ACC112 (cell line): Measurements from ENCODE around the gene PRDM13.
"Not testable (repeated sequence)": the region's sequence is repeated elsewhere in the genome, so short reads cannot be mapped to it uniquely, and the experiment has no call there.

ENCODE experiments used
- H2AFZ ChIP-seq: fragments of 200-600 bp; sonication (generic); one replicate; pipeline ENCODE4 v1.6.0; 2017; ENCODE audit warnings: antibody characterized with exemption, low read length; ENCODE audit not compliant: unreplicated experiment
- H3K27ac ChIP-seq: fragments of 200-600 bp; sonication (generic); 2 replicates; pipeline ENCODE4 v1.5.1; 2014; ENCODE audit warnings: low read depth, mild to moderate bottlenecking, antibody characterized with exemption, low read length, moderate library complexity
- H3K27me3 ChIP-seq: fragments of 200-600 bp; sonication (generic); 2 replicates; pipeline ENCODE4 v1.6.1; 2014; ENCODE audit warnings: mild to moderate bottlenecking, antibody characterized with exemption, low read length, moderate library complexity, mixed read lengths; ENCODE audit not compliant: insufficient read depth
- H3K36me3 ChIP-seq: fragments of 200-600 bp; sonication (generic); 2 replicates; pipeline ENCODE4 v1.6.1; 2016; ENCODE audit warnings: mild to moderate bottlenecking, antibody characterized with exemption, low read length, moderate library complexity, mixed read lengths; ENCODE audit not compliant: insufficient read depth
- H3K4me1 ChIP-seq: fragments of 200-600 bp; sonication (generic); one replicate; pipeline ENCODE4 v1.6.1; 2016; ENCODE audit warnings: low read length, mixed read lengths; ENCODE audit not compliant: insufficient read depth, unreplicated experiment, control insufficient read depth
- H3K4me3 ChIP-seq: fragments of 200-600 bp; sonication (generic); 2 replicates; pipeline ENCODE4 v1.5.1; 2014; ENCODE audit warnings: mild to moderate bottlenecking, low read depth, low read length
- H3K79me2 ChIP-seq: fragments of 200-600 bp; sonication (generic); one replicate; pipeline ENCODE4 v1.6.0; 2016; ENCODE audit warnings: low read length; ENCODE audit not compliant: control insufficient read depth, unreplicated experiment, insufficient read depth

Gene PRDM13

DNA sequence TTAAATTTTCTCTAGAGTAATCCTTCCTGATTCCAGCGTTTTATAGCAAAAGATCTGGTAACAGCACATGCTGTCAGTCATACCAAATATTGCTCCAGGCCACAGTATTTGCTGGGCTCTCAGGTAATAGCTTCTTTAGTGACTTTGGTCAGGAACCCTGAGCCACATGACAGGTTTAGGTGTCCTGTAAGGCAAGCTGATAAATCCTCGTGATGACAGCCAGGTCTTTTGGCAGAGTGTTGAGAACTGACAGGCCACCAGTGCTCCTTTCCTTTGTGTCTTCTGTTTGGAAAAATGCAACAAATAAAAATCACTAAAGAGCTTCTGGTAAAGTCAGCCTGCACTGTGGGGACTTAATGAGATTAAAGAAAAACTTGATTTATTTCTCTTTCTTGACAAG, 34.6 kb downstream of the PRDM13 start:
- Histone ChIP-seq H3K4me1 (no peaks in the 10 kb centered on the region), H3K79me2 (no peaks in the 10 kb centered on the region), H3K36me3 (no peaks in the 10 kb centered on the region)

DNA sequence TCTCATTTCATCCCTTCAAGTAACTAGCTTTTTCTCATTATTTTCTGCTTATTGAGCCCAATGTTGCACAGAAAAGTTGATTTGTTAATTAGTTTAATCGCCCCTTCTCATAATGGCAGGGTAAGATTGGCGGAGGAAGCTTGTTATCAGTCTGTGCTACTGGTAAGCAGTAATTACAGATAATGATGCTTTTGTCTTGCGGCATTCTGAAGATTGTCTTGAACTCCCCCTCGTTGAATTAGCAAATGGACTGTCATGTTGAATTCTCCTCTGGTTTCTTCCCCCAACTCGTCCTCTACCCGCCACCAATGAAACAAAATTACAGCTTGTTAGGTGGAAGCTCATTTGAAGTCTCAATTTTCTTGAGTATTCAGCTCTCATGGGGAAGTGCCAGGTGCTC, 39.4 kb downstream of the PRDM13 start:
- Histone ChIP-seq H3K79me2 (no peaks in the 10 kb centered on the region), H3K36me3 (no peaks in the 10 kb centered on the region), H3K27ac (no peak overlapping the region), H3K4me1 (no peaks in the 10 kb centered on the region), H3K27me3 (peaks cover 59% of the 10 kb centered on the region), H2AFZ (no peak overlapping the region), H3K4me3 (no peak overlapping the region)

More for the DNA sequence above, 34.6 kb downstream of the PRDM13 start:
- Histone ChIP-seq H3K27ac (no peak overlapping the region), H2AFZ (no peak overlapping the region), H3K4me3 (no peak overlapping the region), H3K27me3 (peaks cover 40% of the 10 kb centered on the region)

DNA sequence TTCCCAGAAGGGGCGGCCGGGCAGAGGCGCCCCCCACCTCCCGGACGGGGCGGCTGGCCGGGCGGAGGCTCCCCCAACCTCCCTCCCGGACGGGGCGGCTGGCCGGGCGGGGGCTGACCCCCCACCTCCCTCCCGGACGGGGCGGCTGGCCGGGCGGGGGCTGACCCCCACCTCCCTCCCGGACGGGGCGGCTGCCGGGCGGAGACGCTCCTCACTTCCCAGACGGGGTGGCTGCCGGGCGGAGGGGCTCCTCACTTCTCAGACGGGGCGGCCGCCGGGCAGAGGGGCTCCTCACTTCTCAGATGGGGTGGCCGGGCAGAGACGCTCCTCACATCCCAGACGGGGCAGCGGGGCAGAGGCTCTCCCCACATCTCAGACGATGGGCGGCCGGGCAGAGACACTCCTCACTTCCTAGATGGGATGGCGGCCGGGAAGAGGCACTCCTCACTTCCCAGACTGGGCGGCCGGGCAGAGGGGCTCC, 43.5 kb downstream of the PRDM13 start:
- not testable (repeated sequence) for H3K4me3 ChIP-seq, H3K36me3 ChIP-seq, H2AFZ ChIP-seq, H3K27ac ChIP-seq, H3K4me1 ChIP-seq, H3K79me2 ChIP-seq
- H3K27me3 ChIP-seq, result peaks cover 35% of the 10 kb centered on the region

DNA sequence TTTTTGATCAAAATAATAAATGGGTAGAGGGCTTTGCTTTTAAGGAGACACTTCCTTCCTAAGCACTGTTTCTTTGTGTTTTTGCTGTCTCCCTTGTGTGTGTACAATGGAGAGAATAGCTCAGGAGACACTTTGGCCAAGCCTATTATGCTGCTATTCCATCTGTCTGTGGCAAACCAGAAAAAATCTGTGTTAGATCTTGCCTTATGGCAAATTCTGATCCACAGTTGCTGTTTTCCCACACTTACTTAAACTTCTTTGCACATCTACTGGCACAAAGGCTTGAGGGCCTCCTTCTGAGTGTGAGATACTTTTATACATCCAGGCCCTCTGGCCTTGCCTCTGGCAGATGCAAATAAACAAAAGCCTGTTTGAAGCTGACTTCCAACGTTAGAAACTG, 53.6 kb downstream of the PRDM13 start:
- Histone ChIP-seq H3K27me3 (peaks cover 15% of the 10 kb centered on the region), H3K4me1 (no peaks in the 10 kb centered on the region), H3K36me3 (no peaks in the 10 kb centered on the region), H3K27ac (no peak overlapping the region), H3K4me3 (no peak overlapping the region), H3K79me2 (no peaks in the 10 kb centered on the region), H2AFZ (no peak overlapping the region)

DNA sequence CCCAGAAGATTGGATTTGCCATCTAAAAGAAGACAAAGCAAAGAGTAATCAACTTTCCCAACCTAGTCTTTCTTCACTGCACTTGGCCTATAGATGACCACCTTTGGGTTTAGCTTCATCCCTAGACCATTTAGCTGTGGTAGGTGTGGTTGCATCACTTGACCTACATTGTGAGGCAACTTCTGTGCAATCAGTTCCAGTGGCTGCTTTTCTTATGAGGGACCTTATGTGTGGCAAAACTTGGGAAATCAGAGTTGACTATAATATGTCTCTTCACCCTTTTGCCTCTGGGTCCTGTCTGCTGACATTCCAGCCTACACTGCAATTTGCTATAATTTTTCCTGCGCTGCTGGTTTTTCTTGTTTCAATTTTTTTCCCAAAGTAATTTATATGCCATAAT, 55.2 kb downstream of the PRDM13 start:
- Histone ChIP-seq H3K27ac (no peak overlapping the region), H3K27me3 (peaks cover 29% of the 10 kb centered on the region), H3K4me1 (no peaks in the 10 kb centered on the region), H3K79me2 (no peaks in the 10 kb centered on the region), H3K36me3 (no peaks in the 10 kb centered on the region), H3K4me3 (no peak overlapping the region), H2AFZ (no peak overlapping the region)

DNA sequence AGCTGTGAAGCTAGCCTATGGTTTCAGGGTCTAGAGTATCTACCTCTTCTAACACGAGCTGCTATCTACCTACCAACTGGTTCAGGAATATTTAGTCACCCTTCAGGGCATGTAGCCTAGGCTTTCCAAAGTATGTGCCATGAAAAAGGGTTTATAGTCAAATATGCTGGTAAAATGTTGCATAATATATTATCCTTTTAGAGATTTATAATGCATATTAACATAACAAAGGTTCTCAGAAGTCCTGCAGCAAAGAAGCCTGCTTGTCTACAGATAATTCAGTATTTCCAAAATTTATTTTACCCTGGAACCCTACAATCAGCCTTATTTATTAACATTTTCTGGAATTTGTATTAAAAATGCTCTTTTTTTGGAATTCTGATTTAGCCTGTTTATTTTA, 56.0 kb downstream of the PRDM13 start:
- Histone ChIP-seq H2AFZ (no peak overlapping the region), H3K36me3 (no peaks in the 10 kb centered on the region), H3K27ac (no peak overlapping the region), H3K79me2 (no peaks in the 10 kb centered on the region), H3K4me1 (no peaks in the 10 kb centered on the region), H3K4me3 (no peak overlapping the region), H3K27me3 (peaks cover 29% of the 10 kb centered on the region)
